ENCODE data around the gene CLSTN2. TPM values are rescaled to one million over a fixed set of nuclear protein-coding genes. Genes with fewer than 3 reads are reported as not detected.

Gene CLSTN2
- total RNA-seq, 1 experiment from 2014 or later, result 0.68 TPM

DNA sequence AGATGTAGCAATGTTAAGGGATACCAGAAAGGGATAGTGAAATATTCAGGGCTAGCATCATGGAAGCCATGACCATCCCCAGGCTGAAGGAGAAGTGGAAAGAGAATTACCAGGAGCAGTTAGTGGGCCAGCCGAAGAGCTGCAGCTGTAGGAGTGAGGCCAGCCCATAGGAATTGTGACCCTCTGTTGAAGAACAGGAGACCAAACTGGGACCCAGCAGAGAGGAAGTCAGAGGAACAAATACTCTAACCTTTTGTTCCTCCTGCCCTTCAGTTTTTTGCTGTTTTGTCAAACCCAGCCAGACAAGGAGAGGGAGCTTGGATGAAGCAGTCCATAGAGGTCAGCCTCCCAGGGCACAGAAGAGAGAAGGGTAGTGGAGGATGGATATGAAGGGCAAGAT, 115.4 kb downstream of the CLSTN2 start:
- Histone ChIP-seq H3K79me2 (ENCODE audit: insufficient read depth, low read length) (no peaks in the 10 kb centered on the region), H3K4me2 (ENCODE audit: insufficient read depth, insufficient read length, low read length) (no peak overlapping the region), H2BK5ac (ENCODE audit: insufficient read length, low read length) (no peak overlapping the region), H3K9ac (ENCODE audit: extremely low read depth, insufficient read length, low read length) (no peak overlapping the region), H3K4ac (ENCODE audit: low read depth, low read length) (no peak overlapping the region), H3K27ac (ENCODE audit: insufficient read length, low read depth, low read length) (no peak overlapping the region), H4K8ac (replicated peaks; ENCODE audit: insufficient read length, low read depth, low read length) (no peak overlapping the region), H2BK20ac (ENCODE audit: low read depth, low read length, poor library complexity, severe bottlenecking) (no peak overlapping the region), H4K20me1 (ENCODE audit: control insufficient read depth, insufficient read depth, insufficient read length) (no peaks in the 10 kb centered on the region), H2BK15ac (ENCODE audit: low read depth, low read length) (no peak overlapping the region), H3K18ac (ENCODE audit: insufficient read length, low read depth, low read length) (no peak overlapping the region), H2AFZ (ENCODE audit: low read length) (no peak overlapping the region), H3K56ac (ENCODE audit: insufficient read length, low read depth, low read length) (no peak overlapping the region), H4K91ac (ENCODE audit: insufficient read length, low read depth, low read length) (no peak overlapping the region), H2BK12ac (ENCODE audit: insufficient read length, low read depth, low read length) (no peak overlapping the region), H3K79me1 (ENCODE audit: insufficient read depth, low read depth, low read length, poor library complexity, severe bottlenecking) (no peaks in the 10 kb centered on the region), H3K4me1 (ENCODE audit: insufficient read depth, low read length) (no peaks in the 10 kb centered on the region), H2AK5ac (ENCODE audit: insufficient read length, low read length) (no peak overlapping the region), H3K23ac (ENCODE audit: insufficient read length, low read depth, low read length) (no peak overlapping the region), H4K5ac (ENCODE audit: insufficient read length, low read depth, low read length) (no peak overlapping the region), H3K14ac (ENCODE audit: insufficient read depth, low read length) (no peak overlapping the region), H3K23me2 (ENCODE audit: insufficient read length, low read depth, low read length, poor library complexity, severe bottlenecking) (no peaks in the 10 kb centered on the region), H2BK120ac (ENCODE audit: low read depth, low read length, poor library complexity, severe bottlenecking) (no peak overlapping the region), H3K27me3 (ENCODE audit: insufficient read depth, low read length) (no peaks in the 10 kb centered on the region), H3T11ph (ENCODE audit: low read length) (no peak overlapping the region), H3K9me3 (ENCODE audit: control insufficient read depth, low read depth, low read length) (no peaks in the 10 kb centered on the region)
- Mint-ChIP-seq H3K4me1 (peaks cover 4 to 5% of the 10 kb centered on the region in 2 experiments; a peak in 1 of 4 replicates), H3K4me3 (no peak overlapping the region), H3K9me3 (no peaks in the 10 kb centered on the region), H3K27me3 (ENCODE audit: low read depth) (peaks cover 6% of the 10 kb centered on the region), H3K36me3 (ENCODE audit: insufficient read depth in 1 of 3, low read depth in 3 of 3) (no peaks in the 10 kb centered on the region), H3K27ac (no peak overlapping the region)
- no peak for DNase-seq
- TF ChIP-seq, protein P1, sequence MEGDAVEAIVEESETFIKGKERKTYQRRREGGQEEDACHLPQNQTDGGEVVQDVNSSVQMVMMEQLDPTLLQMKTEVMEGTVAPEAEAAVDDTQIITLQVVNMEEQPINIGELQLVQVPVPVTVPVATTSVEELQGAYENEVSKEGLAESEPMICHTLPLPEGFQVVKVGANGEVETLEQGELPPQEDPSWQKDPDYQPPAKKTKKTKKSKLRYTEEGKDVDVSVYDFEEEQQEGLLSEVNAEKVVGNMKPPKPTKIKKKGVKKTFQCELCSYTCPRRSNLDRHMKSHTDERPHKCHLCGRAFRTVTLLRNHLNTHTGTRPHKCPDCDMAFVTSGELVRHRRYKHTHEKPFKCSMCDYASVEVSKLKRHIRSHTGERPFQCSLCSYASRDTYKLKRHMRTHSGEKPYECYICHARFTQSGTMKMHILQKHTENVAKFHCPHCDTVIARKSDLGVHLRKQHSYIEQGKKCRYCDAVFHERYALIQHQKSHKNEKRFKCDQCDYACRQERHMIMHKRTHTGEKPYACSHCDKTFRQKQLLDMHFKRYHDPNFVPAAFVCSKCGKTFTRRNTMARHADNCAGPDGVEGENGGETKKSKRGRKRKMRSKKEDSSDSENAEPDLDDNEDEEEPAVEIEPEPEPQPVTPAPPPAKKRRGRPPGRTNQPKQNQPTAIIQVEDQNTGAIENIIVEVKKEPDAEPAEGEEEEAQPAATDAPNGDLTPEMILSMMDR (conservative IDR thresholded peaks at IDR 0.05), result no peak
- WGBS (ENCODE audit: extremely low coverage, insufficient read length, low lambda C conversion rate), result no CpG with 5 or more reads among the region's 1 CpG

Data from H9 (cell line).